Glomerular endothelial cell (primary cell): Measurements from ENCODE around the gene PCYT2. TPM values are rescaled to one million over a fixed set of nuclear protein-coding genes. Genes with fewer than 3 reads are reported as not detected.
"Not testable (repeated sequence)": the region's sequence is repeated elsewhere in the genome, so short reads cannot be mapped to it uniquely, and the experiment has no call there.

Source experiments
- DNase-seq: peaks from one replicate; pipeline ENCODE4 v3.0.0-alpha.2; 2011; ENCODE audit warnings: low read depth, low spot score; ENCODE audit errors: extremely low read depth
- total RNA-seq: library from RNA; depleted of rRNA; stranded (reverse); fragments of >200 nt; gene quantifications from 2 replicates; pipeline ENCODE4 v1.2.3, GENCODE V29; 2015

PCYT2 gene
- 36.6 and 62.9 TPM in 2 replicates for total RNA-seq

DNA sequence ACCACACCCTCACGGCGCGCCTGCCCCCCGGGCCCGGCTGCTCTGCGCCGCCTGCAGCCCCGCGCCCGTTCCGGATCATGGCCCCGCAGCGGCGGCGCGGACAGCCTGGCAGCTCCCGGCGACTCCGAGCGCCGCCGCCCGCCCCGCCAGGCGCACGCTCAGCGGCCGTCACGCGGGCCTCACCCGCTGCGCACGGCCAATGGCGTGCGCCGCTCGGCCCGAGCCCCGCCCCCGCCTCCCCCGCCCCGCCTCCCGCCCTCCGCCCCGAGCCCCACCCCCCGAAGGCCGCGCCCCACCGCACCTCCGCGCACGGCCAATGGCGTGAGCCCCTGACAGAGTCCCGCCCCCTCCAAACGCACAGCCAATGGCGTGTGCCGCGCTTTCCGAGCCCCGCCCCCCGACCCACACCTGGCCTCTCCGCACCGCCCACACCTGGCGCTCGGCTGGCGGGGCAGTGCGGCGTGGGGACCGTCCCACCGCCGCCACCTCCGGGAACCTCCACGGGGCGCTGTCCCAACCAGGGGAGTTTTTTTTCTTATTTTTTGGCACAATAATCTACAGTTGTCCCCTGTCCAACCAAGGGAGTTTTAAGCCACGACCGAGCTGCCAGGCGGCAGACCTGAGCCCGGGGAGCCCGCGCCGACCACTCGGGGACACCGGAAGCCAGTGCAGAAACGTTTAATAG, at the start of gene PCYT2:
Gene PCYT2 (minus strand): TSS at position 123 of the 685 bp plus-strand sequence. CDS start 44 bp downstream, at position 79.
- DNase-seq, result no peak

DNA sequence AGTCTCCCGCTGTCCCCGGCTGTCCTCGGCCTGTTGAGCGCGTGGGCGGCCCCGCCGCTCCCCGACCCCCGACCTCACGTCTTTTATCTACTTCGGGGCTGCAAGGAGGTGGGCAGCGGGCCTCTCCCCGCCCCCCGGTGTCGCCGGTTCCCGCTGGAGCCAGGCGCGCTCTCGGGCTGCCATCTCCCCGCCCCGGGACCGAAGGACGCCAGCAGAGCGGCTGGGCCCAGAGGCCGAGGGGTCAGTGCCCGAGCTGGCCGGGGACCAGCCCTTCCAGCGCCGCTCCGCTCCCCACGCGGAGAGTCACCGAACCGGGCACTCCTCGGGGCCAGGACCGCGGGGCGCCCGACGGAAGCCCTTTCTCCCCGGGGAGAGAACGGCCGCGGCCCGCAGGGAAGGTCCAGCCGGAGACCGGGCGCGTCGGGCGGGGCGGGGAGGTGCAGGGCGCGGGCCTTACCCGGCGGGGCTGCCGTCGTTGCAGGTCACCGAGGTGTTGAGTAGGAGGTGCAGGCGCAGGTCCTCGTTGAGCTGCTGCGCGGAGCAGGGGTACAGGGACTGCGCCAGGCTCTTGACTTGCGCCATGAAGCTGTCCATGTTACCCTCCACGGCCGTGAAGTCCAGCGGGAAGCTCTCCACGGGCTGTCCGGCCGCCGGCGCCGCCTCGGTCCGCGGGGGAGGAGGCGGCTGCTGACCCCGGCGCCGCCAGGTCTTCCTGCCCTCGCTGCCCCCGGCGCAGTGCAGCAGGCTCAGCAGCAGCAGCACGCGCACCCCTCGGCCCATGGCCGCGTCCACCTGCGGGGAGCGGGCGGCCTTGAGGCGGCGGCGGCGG, 49.1 kb upstream of the PCYT2 start:
- no peak for DNase-seq

DNA sequence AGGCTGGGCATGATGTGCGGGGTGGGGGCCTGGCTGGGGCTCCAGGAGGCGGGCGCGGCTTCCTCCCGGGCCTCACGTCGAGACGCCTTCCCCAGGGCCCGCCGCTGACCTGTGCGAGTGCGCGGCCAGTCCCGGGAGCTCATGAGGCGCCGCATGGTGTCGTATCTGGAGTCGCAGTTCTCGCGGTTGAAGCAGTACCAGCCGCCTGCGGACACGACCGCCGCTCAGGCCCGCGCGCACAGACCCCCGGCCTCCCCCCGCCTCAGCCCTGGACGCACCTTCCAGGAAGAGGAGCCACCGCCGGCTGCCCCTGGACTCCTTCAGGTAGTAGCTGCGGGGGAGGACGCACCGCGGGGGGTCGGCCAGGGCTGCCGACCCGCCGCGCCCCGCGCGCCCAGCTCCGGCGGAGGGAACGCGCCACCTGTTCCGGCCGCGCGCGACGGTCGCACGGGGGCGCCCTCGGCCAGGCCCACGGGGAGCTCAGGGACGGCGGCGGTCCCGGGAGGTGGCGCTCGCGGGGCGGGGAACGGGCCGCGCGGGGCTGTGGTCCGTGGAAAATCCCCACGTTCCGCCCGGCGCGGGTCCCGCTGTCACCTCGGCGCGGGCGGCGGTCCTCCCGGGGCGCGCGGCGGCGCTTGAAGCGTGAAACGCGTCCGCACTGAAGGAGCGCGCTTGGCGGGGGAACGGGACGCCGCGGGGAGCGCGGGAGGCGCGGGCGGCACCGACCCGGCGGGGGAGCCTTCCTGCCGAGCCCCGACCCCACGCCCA, 48.3 kb upstream of the PCYT2 start:
- DNase-seq, result no peak

DNA sequence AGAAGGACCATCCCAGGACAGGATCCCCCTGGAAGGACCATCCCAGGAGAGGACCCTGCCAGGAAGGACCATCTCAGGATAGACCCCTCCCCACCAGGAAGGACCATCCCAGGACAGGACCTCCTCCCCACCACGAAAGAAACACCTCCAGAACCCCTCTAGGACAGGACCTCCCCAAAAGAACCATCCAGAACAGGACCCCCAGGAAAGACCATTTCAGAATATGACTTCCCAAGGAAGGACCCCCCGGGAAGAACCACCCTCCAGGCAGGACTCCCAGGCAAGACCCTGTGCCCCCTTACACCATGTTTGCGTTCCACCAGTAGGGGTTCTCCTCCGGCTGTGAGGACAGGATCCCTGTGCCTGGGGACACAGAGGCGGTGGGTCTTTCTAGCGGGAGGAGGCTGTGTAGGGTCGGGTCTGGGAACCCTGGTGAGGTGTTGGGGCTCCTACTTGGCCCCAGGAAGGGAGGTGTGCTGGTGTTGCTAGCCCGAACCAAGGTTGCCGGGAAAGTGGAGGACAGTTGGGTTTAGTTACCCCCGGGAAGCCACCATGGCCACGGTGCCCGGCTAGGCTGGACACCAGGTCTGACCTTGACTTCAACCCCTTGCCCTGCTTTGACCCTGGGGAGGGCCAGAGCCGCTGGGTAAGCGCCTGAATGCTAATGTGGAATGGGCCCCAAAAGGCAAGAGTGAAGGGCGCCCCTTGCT, 47.6 kb upstream of the PCYT2 start:
- no peak for DNase-seq

DNA sequence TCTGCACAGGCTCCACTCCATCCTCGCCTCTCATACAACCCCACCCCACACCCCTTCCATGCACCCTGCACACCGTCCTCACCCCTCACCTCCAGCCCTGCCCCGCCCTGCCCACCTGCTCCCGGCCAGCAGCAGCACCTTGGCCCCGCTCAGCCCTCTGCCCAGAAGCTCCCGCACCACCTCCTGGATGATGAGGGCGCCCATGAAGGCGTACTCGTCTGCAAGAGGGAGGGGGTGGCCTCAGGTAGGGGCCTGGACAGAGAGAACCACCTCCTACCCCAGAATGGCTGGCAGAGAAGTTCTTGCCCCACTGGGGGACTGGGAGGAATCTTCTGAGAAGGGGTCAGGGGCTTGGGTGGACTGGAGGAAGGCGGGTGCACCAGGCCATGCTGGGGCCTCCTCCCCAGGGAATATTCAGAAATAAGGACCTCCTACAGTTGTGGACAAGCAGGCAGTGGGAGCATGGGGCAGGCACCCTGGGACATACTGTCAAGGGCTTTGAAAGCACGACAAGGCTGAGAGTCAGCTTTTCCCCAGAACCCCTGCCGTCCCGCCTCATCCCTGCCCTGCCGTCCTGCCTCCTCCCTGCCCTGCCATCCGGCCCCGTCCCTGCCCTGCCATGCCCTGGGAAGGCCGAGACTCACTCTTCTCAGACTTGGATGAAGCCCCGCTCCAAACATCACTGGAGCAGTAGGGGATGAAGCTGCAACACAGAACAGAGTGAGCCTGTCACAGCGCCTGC, 46.7 kb upstream of the PCYT2 start:
- DNase-seq, result no peak

DNA sequence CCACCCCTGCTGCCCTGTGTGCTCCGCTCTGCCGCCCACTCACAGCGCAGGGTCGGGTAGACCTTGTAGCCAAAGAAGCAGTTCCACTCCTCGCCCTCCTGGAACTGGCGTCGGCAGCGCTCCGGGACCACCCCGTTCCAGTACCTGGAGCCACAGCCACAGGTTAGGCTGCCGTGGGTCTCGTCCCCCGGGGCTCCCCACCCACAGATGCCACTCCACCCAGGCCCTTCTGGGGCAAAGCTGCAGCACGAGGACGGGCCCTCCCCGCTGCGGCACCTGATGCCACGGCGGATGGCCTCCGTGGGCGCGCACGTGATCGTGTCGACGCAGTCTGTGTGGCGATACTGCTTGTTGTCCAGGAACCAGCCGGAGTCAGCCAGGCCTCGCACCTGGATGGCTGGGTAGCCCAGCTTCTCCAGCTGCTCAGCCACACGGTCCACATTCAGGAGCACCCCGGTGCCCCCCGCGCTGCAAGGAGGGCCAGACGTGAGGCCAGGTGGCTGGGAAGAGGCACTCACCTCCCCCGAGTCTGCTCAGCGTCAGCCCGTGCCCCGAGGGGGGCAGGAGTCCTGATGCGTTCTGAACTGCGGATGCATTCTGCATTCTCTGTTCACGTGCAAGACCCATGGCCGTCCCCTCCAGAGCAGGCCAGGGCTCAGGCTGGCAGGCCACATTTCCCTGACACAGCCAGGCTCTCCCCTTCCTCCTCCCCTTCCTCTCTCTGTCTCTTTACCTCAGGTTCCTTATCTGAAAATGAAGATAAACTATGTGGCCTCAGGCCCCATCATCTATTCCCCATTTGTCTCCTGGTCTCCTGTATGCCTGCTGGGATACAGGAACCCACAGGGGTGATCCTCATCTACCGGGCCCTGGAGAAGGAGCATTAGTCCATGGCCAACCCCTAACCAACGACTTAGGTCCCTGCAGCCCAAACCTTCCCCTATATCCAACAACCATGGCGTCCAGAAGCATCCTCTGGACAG, 45.7 kb upstream of the PCYT2 start:
- no peak for DNase-seq

DNA sequence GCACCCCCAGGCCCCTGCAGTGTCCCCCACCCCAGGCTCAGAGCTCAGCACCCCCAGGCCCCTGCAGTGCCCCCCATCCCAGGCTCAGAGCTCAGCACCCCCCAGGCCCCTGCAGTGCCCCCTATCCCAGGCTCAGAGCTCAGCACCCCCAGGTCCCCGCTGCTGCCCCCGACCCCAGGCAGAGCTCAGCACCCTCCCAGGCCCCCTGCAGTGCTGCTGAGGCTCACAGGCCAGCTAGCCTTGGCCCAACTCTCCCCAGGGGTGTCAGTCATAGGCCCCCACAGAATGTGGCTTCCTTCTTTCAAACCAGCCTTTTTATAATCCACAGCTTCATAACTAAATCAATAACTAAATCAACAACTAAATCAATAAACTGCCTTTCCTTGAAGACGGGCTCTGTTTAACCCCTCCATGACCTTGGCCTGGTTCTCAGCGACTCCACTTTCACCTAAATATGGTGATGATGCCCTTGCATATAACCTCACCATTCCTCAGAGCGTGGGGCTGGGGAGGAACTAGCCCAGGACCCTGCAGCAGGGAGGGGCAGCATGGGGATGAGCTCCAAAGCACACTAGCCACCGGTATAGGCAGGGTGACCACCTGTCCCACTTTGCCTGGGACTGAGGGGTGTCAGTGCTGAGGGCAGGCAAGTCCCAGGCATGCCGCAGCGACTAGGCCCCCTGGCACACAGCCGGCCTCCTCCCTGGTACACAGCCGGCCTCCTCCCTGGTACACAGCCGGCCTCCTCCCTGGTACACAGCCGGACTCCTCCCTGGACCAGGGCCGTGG, 44.8 kb upstream of the PCYT2 start:
- no peak for DNase-seq

DNA sequence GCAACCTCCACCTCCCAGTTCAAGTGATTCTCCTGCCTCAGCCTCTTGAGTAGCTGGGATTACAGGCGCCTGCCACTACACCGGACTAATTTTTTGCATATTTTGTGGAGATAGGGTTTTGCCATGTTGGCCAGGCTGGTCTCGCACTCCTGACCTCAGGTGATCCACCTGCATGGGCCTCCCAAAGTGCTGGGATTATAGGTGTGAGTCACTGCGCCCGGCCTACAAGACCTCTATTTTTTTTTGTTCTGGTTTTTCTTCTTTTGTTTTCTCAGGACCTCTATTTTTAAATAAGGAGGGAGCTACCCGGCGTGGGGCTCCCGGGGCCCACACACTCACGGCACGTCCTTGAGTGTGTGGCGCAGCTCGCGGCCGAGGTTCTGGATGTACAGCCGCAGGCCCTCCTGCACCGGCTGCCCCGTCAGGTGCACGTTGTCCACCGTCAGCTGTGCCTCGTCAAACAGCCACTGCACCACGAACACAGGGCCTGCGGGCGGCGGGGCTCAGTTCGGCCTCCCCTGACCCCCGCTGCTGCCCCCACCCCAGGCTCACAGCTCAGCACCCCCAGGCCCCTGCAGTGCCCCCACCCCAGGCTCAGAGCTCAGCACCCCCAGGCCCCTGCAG, 44.0 kb upstream of the PCYT2 start:
- DNase-seq, result no peak

DNA sequence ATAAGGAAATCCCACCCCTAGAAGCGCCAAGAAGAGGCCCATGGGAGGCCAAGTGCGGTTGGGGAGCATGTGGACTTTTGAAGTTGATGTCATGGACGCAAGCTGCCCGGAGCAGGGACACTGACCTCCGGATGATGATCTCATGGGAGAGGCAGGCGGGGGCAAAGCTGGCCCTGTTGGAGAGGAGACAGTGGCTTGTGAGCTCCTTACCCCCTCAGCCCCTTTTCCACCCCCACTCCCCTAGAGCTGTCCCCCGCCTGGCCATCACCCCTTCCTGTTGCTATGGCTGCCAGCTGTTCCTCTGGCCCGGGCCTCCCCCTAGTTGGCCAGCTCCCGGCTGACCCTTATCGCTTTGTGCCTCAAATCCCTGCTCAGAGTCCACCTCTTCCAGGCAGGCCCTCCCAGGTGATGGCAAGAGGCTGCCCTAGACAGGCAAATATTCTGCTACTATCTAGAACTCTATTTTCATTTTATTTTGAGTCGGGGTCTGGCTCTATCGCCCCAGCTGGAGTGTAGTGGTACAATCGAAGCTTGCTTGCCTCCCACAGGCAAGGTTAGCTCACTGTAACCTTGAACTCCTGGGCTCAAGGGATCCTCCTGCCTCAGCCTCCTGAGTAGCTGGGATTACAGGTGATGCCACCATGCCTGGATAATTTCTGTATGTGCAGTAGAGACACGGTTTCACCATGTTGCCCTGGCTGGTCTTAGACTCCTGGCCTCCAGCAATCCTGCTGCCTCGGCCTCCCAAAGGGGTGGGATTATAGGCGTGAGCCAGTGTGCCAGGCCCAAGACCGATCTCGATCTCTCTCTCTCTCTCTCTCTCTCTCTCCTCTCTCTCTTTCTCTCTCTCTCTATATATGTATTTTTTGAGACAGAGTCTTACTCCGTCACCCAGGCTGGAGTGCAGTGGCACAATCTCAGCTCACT, 43.2 kb upstream of the PCYT2 start:
- DNase-seq, result no peak

DNA sequence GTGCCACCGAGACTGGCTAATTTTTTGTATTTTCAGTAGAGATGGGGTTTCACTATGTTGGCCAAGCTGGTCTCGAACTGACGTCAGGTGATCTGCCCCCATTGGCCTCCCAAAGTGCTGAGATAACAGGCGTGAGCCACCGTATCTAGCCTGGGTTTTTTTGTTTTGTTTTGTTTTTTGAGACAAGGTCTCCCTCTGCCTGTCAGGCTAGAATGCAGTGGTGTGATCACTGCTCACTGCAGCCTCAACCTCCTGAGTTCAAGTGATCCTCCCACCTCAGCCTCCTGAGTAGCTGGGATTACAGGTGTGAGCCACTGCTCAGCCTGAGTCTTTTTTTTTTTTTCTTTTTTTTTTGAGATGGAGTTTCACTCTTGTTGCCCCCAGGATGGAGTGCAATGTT, 42.2 kb upstream of the PCYT2 start:
- DNase-seq, result not testable (repeated sequence)

DNA sequence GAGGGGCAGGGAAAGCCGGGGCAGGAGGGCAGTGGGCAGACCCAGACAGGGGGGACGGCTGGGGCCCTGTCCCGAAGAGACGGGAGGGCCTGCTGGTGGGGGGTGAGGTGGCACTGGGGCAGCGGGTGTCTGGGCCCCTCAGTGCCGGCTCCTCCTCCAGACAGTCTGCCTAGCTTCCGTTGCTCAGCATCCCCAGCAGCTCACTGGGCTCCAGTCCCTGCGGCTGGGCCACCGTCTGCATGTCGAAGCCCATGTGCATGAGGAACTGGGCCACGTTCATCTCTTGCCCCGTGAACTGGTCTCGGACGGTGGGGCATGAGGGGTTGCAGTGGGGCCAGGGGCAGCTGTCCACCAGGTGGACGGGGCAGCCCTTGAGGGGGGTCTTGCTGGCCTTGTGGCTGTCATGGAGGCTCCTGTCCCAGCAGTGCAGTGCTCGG, 41.6 kb upstream of the PCYT2 start:
- no peak for DNase-seq

DNA sequence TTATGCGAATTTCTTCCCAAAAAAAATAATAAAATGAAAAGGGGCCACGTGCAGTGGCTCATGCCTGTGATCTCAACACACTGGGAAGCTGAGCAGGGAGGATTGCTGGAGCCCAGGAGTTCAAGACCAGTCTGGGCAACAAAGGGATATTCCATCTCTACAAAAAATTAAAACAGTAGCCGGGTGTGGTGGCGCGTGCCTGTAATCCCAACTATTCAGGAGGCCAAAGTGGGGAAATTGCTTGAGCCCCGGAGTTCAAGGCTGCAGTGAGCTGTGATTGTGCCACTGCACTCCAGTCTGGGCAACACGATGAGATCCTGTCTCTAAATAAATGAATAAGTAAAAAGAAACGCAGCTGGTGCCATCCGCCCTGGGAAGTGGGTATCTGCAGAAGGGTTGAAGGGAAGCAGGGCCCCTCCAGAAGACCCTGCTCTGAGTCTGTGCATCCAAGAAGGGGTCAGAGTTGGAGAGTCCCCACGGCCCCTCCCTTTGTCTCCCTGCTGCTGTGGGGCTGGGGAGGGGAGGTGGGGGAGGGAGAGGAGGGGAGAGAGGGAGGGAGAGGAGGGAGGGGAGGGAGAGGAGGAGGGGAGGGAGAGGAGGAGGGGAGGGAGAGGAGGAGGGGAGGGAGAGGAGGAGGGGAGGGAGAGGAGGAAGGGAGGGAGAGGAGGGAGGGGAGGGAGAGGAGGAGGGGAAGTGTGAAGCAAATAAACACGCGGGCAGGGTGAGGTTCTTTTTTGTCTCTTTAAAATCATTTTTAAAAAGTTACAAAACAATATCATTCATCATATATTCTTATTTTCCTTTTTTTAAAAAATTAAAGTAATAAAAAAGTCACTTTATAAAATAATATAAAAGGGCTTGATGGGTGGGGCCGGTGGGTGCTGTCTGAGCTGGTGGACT, 40.8 kb upstream of the PCYT2 start:
- DNase-seq, result no peak

DNA sequence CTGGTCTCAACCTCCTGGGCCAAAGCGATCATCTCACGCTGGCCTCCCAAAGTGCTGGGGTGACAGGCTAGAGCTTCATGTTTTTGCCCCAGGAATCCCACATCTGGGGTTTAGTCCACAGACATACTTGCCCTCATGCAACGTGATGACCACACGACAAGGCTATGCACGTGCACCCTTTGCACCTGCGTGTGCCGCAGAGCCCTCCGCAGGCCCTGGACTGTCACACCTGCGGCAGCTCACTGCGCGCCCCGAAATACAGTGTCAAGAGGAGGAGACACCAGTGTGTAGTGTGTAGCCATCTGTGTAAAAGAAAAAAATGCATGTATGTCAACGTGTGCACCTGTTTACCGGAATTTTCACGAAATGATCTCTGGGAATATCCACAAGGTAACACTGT, 39.3 kb upstream of the PCYT2 start:
- no peak for DNase-seq

DNA sequence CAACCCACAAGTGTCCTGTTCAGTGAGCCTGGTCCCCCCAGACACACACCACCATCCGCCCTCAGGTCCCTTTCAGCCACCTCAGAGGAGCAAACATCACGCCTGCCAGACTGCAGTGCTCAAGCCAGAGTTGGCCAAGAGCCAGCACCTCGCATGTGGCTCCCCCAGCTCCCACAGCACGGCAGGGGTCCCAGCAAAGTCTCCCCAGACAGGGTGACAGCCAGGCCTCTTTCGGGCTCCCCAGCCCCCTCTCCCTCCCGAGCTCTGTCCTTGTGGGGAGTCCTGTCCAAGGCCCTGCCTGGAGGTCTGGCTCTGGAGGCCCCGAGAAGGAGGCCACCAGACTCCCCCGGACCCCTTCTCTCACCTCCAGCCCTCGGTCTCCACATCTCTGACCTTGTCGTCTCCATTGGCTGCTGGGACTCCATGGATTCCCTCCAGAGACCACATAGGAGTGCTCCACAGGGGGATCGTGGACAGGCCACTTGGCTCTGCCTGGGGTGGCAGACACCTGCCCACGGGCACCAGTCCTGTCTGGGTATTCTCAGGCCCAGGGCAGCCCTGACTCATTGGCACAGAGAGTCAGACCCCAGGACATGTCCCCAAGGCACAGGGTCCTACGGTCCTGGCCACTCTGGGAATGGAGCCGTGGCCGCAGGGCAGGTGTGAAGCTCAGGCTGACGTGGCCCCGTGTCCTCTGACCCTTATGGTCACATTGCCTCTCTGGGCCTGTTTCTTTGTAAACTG, 37.6 kb upstream of the PCYT2 start:
- no peak for DNase-seq

DNA sequence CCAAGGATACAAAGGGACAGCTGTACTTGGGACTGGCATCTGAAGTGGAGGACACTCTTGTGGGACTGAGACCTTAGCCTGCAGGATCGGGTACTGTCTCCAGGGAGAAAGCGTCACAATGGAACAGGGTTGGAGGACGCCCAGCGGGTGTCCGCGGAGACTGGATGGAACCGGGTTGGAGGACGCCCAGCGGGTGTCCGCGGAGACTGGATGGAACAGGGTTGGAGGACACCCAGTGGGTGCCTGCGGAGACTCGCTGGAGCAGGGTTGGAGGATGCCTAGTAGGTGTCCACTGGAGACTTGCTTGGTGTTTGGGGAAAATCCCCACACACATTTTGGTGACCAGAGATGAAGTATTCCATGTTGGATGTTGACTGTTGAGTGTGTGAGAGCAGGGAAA, 36.0 kb upstream of the PCYT2 start, which contains the start of gene MYADML2:
Gene MYADML2 (minus strand): TSS at position 45 of the 400 bp plus-strand sequence. CDS start 5,492 bp downstream, outside the sequence.
- no peak for DNase-seq
